Endothelial cell of umbilical vein (primary cell): ENCODE results near the gene MINDY4B. TPM values are rescaled to one million over a fixed set of nuclear protein-coding genes. Genes with fewer than 3 reads are reported as not detected.

ENCODE experiments used
- BruUV-seq: library from RNA; stranded (reverse); fragments of 400-500 nt; replicated peaks from 2 replicates; lab custom pipeline; 2021; lab: Mats Ljungman, UMichigan
- CTCF ChIA-PET: fragments of 300-600, 350-600 bp; sonication (Branson Sonifier 250); formaldehyde crosslinking; loops from one replicate; lab custom pipeline; 2021; ENCODE audit warnings: antibody characterized with exemption, inconsistent platforms; lab: Charles Lee
- POLR2A ChIA-PET: fragments of 300-600, 350-600 bp; sonication (Branson Sonifier 250); formaldehyde crosslinking; loops from one replicate; lab custom pipeline; 2021; ENCODE audit warnings: antibody characterized with exemption, inconsistent platforms; lab: Charles Lee
- DNase-seq: peaks from one replicate; pipeline ENCODE4 v3.0.0-alpha.2; 2011; ENCODE audit warnings: low read depth, low spot score
- FAIRE-seq: peaks from 2 replicates; lab custom pipeline; 2011; peaks lifted over from hg19 to GRCh38; lab: Jason Lieb, UNC
- H2AFZ ChIP-seq: 2 replicates; pipeline ENCODE4 v1.6.0; 2012; ENCODE audit warnings: low read depth, low read length, control low read depth, inconsistent platforms
- H3K27ac ChIP-seq: 2 replicates; pipeline ENCODE4 v1.5.1; 2011; ENCODE audit warnings: low read depth, mild to moderate bottlenecking, control low read depth, low read length, moderate library complexity; ENCODE audit not compliant: insufficient read depth
- H3K27me3 ChIP-seq, 2 experiments: 2 replicates each; pipeline versions ENCODE4 v1.6.0 to v1.6.1; 2011; ENCODE audit warnings: low read length in 2 of 2, mixed read lengths in 1 of 2; ENCODE audit not compliant: control insufficient read depth in 2 of 2, insufficient read depth in 2 of 2
- H3K36me3 ChIP-seq, 2 experiments: 2 replicates in 1 of 2; 3 replicates in 1 of 2; pipeline ENCODE4 v1.5.1; 2011; ENCODE audit warnings: low read length in 2 of 2, mild to moderate bottlenecking in 1 of 2, moderate library complexity in 1 of 2; ENCODE audit not compliant: control insufficient read depth in 2 of 2, insufficient read depth in 2 of 2; ENCODE audit errors: extremely low read depth in 1 of 2
- H3K4me1 ChIP-seq: 3 replicates; pipeline ENCODE4 v1.5.1; 2011; ENCODE audit warnings: mild to moderate bottlenecking, low read length; ENCODE audit not compliant: control insufficient read depth, insufficient read depth; ENCODE audit errors: extremely low read depth
- H3K4me2 ChIP-seq: 2 replicates; pipeline ENCODE4 v1.6.1; 2011; ENCODE audit warnings: low read length, control low read depth, mixed read lengths; ENCODE audit not compliant: insufficient read depth
- H3K4me3 ChIP-seq, 3 experiments: fragments of 200-600 bp in 1 of 3; sonication (generic), shearing (Covaris generic) in 1 of 3; replicated peaks in 1 of 3; 2 replicates each; pipeline ENCODE4 v1.5.1; 2011 to 2016; ENCODE audit warnings: control low read depth in 3 of 3, low read length in 3 of 3, mild to moderate bottlenecking in 2 of 3, inconsistent platforms in 1 of 3, low read depth in 1 of 3, moderate library complexity in 1 of 3; ENCODE audit not compliant: insufficient read depth in 1 of 3
- H3K79me2 ChIP-seq: 2 replicates; pipeline ENCODE4 v1.6.0; 2012; ENCODE audit warnings: low read length, inconsistent platforms; ENCODE audit not compliant: control insufficient read depth, insufficient read depth
- H3K9ac ChIP-seq: replicated peaks from 2 replicates; pipeline ENCODE3; 2011; ENCODE audit warnings: low read length, control low read depth; ENCODE audit not compliant: insufficient read depth; ENCODE audit errors: extremely low read depth
- H3K9me1 ChIP-seq: replicated peaks from 3 replicates; pipeline ENCODE4 v1.6.0; 2011; ENCODE audit warnings: mild to moderate bottlenecking, low read length; ENCODE audit not compliant: control insufficient read depth, insufficient read depth; ENCODE audit errors: extremely low read depth
- H3K9me3 ChIP-seq: replicated peaks from 2 replicates; pipeline ENCODE4 v1.5.1; 2012; ENCODE audit warnings: low read length, inconsistent platforms; ENCODE audit not compliant: control insufficient read depth, insufficient read depth
- H4K20me1 ChIP-seq: replicated peaks from 2 replicates; pipeline ENCODE3; 2011; ENCODE audit warnings: mild to moderate bottlenecking, low read length; ENCODE audit not compliant: control insufficient read depth, insufficient read depth; ENCODE audit errors: extremely low read depth
- CTCF ChIP-seq, 2 donors: IDR thresholded peaks; 1 replicate in 1 of 2; 2 replicates in 1 of 2; pipeline ENCODE4 v1.5.1; 2011; ENCODE audit warnings: low read length in 2 of 2, mild to moderate bottlenecking in 2 of 2, moderate library complexity in 2 of 2, control low read depth in 1 of 2, inconsistent platforms in 1 of 2, low read depth in 1 of 2; ENCODE audit not compliant: insufficient read depth in 1 of 2; ENCODE audit errors: extremely low read depth in 1 of 2
- EZH2 ChIP-seq: IDR thresholded peaks from 2 replicates; pipeline ENCODE4 v1.6.1; 2012; ENCODE audit warnings: borderline replicate concordance, low read depth, mild to moderate bottlenecking, moderate library complexity, low read length, inconsistent platforms; ENCODE audit not compliant: severe bottlenecking
- FOS ChIP-seq: IDR thresholded peaks from 2 replicates; pipeline ENCODE4 v1.6.1; 2011; ENCODE audit warnings: mild to moderate bottlenecking, low read length, moderate library complexity, borderline replicate concordance; ENCODE audit not compliant: insufficient read depth
- GATA2 ChIP-seq: IDR thresholded peaks from 2 replicates; pipeline ENCODE4 v1.7.0; 2011; ENCODE audit warnings: low read depth, mild to moderate bottlenecking, moderate library complexity, mixed read lengths, low read length; ENCODE audit not compliant: insufficient read length, insufficient read depth
- JUN ChIP-seq: IDR thresholded peaks from 2 replicates; pipeline ENCODE4 v1.6.1; 2011; ENCODE audit warnings: borderline replicate concordance, low read depth; ENCODE audit not compliant: insufficient read length, insufficient read depth
- MAX ChIP-seq: IDR thresholded peaks from 2 replicates; pipeline ENCODE4 v1.6.1; 2011; ENCODE audit not compliant: insufficient read depth, insufficient read length
- MYC ChIP-seq: IDR thresholded peaks from one replicate; pipeline ENCODE4 v1.6.1; 2011; ENCODE audit warnings: mild to moderate bottlenecking, low read depth, low read length
- POLR2A ChIP-seq: IDR thresholded peaks from 2 replicates; pipeline ENCODE4 v1.6.1; 2012; ENCODE audit warnings: low read depth, mild to moderate bottlenecking, control low read depth, low read length
- POLR2AphosphoS5 ChIP-seq: IDR thresholded peaks from 2 replicates; pipeline ENCODE4 v1.6.1; 2012; ENCODE audit warnings: low read depth, mild to moderate bottlenecking, control low read depth, low read length, moderate library complexity; ENCODE audit not compliant: insufficient read depth
- dilution Hi-C: fragments of 300-500 bp; cut with MboI; formaldehyde crosslinking; loops from one replicate; pipeline ENCODE4 v1.15.0; 2019; ENCODE audit warnings: low sequenced_read_pairs; ENCODE audit not compliant: extremely low pct_ligation_motif_present
- intact Hi-C: fragments of 100-400 bp; cut with micrococcal nuclease; formaldehyde crosslinking; loops from one replicate; pipeline ENCODE4 v1.10.0; 2022
- polyA plus RNA-seq, 4 experiments: library from polyadenylated mRNA; depleted of rRNA in 3 of 4; stranded (reverse) in 3 of 4; unstranded in 1 of 4; fragments of >200 nt; gene quantifications; 2 replicates each; pipeline versions ENCODE4 v1.2.1 to v1.2.3, GENCODE V29; 2011 to 2012; ENCODE audit warnings: missing spikeins in 1 of 4
- total RNA-seq: library from RNA; stranded (reverse); gene quantifications from 2 replicates; pipeline ENCODE4 v1.2.3, GENCODE V29; 2021

MINDY4B gene
- total and polyA plus RNA-seq, 2 donors (not counting 3 experiments of a cell fraction or from before 2014, with no cell fraction given), result not detected

DNA sequence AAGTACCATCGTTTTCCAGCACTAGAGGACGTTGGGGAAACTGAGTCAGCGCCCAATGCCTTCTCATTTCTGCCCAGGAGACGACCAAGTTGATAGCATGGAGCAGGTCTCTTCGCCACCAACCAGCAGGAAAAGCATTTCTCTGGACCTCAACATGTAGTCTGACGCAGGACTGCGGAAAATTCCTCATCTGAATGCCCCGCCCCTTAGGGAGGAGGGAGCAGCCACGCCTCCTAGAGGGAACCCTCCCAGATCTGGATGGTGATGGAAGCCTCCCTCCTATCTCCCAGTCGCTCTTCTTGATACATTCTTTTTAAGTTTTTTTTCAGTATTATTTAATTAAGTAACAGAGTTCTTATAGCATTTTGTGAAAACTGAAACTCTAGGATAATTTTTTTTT lies 17.4 kb upstream of the MINDY4B start:
- DNase-seq, result no peak
- dilution Hi-C loops (no loop called here), intact Hi-C loops (no loop called here)
- no peak overlapping the region for H3K9ac ChIP-seq
- H3K27ac ChIP-seq, result no peak overlapping the region
- H3K9me3 ChIP-seq, result no peaks in the 10 kb centered on the region
- H3K4me1 ChIP-seq, result no peaks in the 10 kb centered on the region
- no peaks in the 10 kb centered on the region for H3K79me2 ChIP-seq
- no peak for FAIRE-seq
- H4K20me1 ChIP-seq, result no peaks in the 10 kb centered on the region
- no TSS peak for BruUV-seq
- H3K36me3 ChIP-seq, result no peaks in the 10 kb centered on the region
- no peak overlapping the region for H2AFZ ChIP-seq
- H3K27me3 ChIP-seq, result peaks cover 2 to 3% of the 10 kb centered on the region in 2 experiments
- H3K9me1 ChIP-seq, result no peaks in the 10 kb centered on the region
- H3K4me2 ChIP-seq, result no peak overlapping the region
- CTCF ChIA-PET, result interaction anchor here (1.7 to 4.9 kb wide), 2 partner anchors 19 to 224 kb away, joined by 4 to 37 read pairs; no protein-coding TSS in a partner anchor
- no peak overlapping the region for H3K4me3 ChIP-seq
- POLR2A ChIA-PET, result no interaction called here
- no peak for TF ChIP-seq POLR2A
- no peak for TF ChIP-seq CTCF (IDR thresholded peaks at IDR 0.05; ENCODE audit: extremely low read depth in 1 of 2, insufficient read depth in 1 of 2, low read depth in 1 of 2, low read length in 2 of 2)
- TF ChIP-seq POLR2AphosphoS5, result no peak

DNA sequence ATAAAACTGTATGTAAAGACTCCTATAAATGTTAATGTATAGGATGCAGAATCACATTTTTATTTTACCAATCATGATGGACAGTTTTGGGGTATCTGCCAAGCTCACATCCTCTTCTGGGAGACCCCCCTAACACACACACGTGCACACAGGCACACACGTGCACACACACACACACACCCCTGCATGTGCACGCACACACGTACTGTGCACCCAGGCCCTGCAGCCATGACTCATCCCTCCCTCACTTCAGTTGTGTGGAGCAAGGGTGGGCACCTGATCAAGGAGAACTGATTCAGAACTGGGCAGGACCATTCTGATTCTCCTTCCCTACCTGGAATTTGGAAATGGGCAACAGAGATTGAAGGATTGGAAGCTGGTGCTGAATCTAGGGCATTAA lies 16.0 kb upstream of the MINDY4B start:
- no TSS peak for BruUV-seq
- Histone ChIP-seq H3K36me3 (no peaks in the 10 kb centered on the region), H3K9ac (no peak overlapping the region), H3K9me1 (no peaks in the 10 kb centered on the region), H3K4me1 (no peaks in the 10 kb centered on the region), H3K27me3 (peaks cover under 1 to 2% of the 10 kb centered on the region in 2 experiments), H3K9me3 (no peaks in the 10 kb centered on the region), H3K4me3 (no peak overlapping the region), H2AFZ (no peak overlapping the region), H3K4me2 (no peak overlapping the region), H3K27ac (no peak overlapping the region), H4K20me1 (no peaks in the 10 kb centered on the region), H3K79me2 (no peaks in the 10 kb centered on the region)
- ChIA-PET POLR2A (no interaction called here), CTCF (no interaction called here)
- intact Hi-C loops, result no loop called here
- no peak for TF ChIP-seq MAX
- TF ChIP-seq JUN, result no peak
- TF ChIP-seq EZH2, result no peak
- no peak for TF ChIP-seq MYC
- TF ChIP-seq FOS, result no peak
- no peak for TF ChIP-seq GATA2
- TF ChIP-seq POLR2AphosphoS5, result no peak
- TF ChIP-seq POLR2A, result no peak
- no peak for TF ChIP-seq CTCF (IDR thresholded peaks at IDR 0.05; ENCODE audit: extremely low read depth in 1 of 2, insufficient read depth in 1 of 2, low read depth in 1 of 2, low read length in 2 of 2)
- FAIRE-seq (no peak), DNase-seq (no peak)
- dilution Hi-C loops, result no loop called here
